ENCODE data around the gene HEXA.

DNA sequence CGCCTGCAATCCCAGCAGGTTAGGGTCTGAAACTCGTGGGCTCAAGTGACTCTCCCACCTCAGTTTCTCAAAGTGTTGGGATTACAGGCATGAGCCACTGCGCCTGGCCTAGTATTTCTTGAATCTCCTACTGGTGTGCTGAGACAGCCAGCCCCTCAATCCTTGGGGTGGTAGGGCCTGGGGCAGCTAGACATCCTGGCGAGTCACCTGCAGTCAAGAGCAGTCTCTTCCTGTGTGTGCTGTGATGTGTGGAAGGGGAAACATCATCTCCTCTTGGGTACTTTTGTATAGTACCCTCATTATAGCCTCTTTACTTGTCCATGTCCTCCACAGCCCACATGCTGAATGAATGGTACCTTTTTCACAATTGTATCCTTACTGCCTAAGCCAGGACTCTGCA is 4.9 kb upstream of the HEXA start:
- TF ChIP-seq, protein P1, sequence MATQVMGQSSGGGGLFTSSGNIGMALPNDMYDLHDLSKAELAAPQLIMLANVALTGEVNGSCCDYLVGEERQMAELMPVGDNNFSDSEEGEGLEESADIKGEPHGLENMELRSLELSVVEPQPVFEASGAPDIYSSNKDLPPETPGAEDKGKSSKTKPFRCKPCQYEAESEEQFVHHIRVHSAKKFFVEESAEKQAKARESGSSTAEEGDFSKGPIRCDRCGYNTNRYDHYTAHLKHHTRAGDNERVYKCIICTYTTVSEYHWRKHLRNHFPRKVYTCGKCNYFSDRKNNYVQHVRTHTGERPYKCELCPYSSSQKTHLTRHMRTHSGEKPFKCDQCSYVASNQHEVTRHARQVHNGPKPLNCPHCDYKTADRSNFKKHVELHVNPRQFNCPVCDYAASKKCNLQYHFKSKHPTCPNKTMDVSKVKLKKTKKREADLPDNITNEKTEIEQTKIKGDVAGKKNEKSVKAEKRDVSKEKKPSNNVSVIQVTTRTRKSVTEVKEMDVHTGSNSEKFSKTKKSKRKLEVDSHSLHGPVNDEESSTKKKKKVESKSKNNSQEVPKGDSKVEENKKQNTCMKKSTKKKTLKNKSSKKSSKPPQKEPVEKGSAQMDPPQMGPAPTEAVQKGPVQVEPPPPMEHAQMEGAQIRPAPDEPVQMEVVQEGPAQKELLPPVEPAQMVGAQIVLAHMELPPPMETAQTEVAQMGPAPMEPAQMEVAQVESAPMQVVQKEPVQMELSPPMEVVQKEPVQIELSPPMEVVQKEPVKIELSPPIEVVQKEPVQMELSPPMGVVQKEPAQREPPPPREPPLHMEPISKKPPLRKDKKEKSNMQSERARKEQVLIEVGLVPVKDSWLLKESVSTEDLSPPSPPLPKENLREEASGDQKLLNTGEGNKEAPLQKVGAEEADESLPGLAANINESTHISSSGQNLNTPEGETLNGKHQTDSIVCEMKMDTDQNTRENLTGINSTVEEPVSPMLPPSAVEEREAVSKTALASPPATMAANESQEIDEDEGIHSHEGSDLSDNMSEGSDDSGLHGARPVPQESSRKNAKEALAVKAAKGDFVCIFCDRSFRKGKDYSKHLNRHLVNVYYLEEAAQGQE (IDR thresholded peaks at IDR 0.05; ENCODE audit: borderline replicate concordance): no peak
- TF ChIP-seq CTCF (IDR thresholded peaks at IDR 0.05; ENCODE audit: poor library complexity, severe bottlenecking): no peak
- no peak for TF ChIP-seq MXI1 (conservative IDR thresholded peaks at IDR 0.05; ENCODE audit: poor library complexity, severe bottlenecking)
- TF ChIP-seq TAF1 (IDR thresholded peaks at IDR 0.05; ENCODE audit: low read depth): no peak
- TF ChIP-seq RAD21 (conservative IDR thresholded peaks at IDR 0.05): no peak

Data from neural cell (in vitro differentiated cells).